Gastrocnemius medialis (tissue), 4 donors: Measurements from ENCODE around the gene CRISPLD2.

Experiments
- POLR2A ChIP-seq, 2 donors: fragments of 450-650 bp; IDR thresholded peaks; one replicate each; pipeline ENCODE4 v1.6.1; 2017; ENCODE audit warnings: antibody characterized with exemption in 2 of 2, mild to moderate bottlenecking in 2 of 2, moderate library complexity in 2 of 2
- TF ChIP-seq, protein P1 (sequence below), 5 experiments: fragments of 450-650 bp in 3 of 5; fragments of 200-600 bp in 2 of 5; sonication (generic) in 2 of 5; IDR thresholded peaks in 4 of 5; conservative IDR thresholded peaks in 1 of 5; 1 replicate in 4 of 5; 2 replicates in 1 of 5; pipeline ENCODE4 v1.5.1; 2016 to 2019; ENCODE audit warnings: antibody characterized with exemption in 5 of 5, mild to moderate bottlenecking in 3 of 5, moderate library complexity in 3 of 5

DNA sequence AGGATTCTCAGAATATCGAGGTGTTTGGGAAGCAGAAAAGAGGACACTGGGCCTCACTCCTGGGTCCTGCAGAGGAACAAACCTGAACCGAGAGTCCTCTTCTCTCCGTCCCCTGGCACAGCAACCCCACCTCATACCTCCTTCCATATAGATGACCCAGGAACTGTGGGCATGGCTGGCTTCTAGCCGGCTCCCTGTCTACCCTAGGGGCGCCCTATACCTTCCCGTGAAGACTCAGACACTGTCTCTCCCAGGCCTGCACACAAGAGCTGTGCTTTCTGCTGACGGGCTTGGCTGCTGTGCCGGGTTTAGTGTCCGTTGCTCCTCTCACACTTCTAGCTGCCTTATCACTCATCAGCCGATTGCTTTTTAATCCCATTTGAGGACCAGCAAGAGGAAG is 46.5 kb upstream of the CRISPLD2 start:
- TF ChIP-seq, protein P1, sequence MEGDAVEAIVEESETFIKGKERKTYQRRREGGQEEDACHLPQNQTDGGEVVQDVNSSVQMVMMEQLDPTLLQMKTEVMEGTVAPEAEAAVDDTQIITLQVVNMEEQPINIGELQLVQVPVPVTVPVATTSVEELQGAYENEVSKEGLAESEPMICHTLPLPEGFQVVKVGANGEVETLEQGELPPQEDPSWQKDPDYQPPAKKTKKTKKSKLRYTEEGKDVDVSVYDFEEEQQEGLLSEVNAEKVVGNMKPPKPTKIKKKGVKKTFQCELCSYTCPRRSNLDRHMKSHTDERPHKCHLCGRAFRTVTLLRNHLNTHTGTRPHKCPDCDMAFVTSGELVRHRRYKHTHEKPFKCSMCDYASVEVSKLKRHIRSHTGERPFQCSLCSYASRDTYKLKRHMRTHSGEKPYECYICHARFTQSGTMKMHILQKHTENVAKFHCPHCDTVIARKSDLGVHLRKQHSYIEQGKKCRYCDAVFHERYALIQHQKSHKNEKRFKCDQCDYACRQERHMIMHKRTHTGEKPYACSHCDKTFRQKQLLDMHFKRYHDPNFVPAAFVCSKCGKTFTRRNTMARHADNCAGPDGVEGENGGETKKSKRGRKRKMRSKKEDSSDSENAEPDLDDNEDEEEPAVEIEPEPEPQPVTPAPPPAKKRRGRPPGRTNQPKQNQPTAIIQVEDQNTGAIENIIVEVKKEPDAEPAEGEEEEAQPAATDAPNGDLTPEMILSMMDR (IDR thresholded peaks at IDR 0.05 in 4 of 5, conservative IDR thresholded peaks at IDR 0.05 in 1 of 5), result no peak
- TF ChIP-seq POLR2A (IDR thresholded peaks at IDR 0.05), result no peak
